Nephron (organoid): ENCODE data around the gene GLIPR1L2.

Source experiments
- H3K27ac Mint-ChIP-seq, 3 experiments: 2 replicates each; pipeline ENCODE4 v1.8.0; 2020; ENCODE audit warnings: mixed read lengths in 3 of 3, mild to moderate bottlenecking in 2 of 3, moderate library complexity in 1 of 3
- H3K27me3 Mint-ChIP-seq: 2 replicates; pipeline ENCODE4 v1.8.0; 2021; ENCODE audit warnings: low read depth, mild to moderate bottlenecking, moderate library complexity, mixed read lengths
- H3K36me3 Mint-ChIP-seq: 2 replicates; pipeline ENCODE4 v1.8.0; 2020; ENCODE audit warnings: low read depth, mixed read lengths
- H3K4me1 Mint-ChIP-seq: 2 replicates; pipeline ENCODE4 v1.8.0; 2020; ENCODE audit warnings: mixed read lengths
- H3K4me3 Mint-ChIP-seq, 3 experiments: 2 replicates each; pipeline ENCODE4 v1.8.0; 2020; ENCODE audit warnings: mild to moderate bottlenecking in 3 of 3, mixed read lengths in 3 of 3, moderate library complexity in 2 of 3
- H3K9me3 Mint-ChIP-seq: 2 replicates; pipeline ENCODE4 v1.8.0; 2020; ENCODE audit warnings: mixed read lengths
- TF ChIP-seq, protein P1 (sequence below), 3 experiments: fragments of 200-600 bp; sonication (generic); IDR thresholded peaks; one replicate each; pipeline ENCODE4 v1.5.0; 2021; ENCODE audit warnings: antibody characterized with exemption in 3 of 3; ENCODE audit not compliant: unreplicated experiment in 3 of 3

GLIPR1L2 gene

DNA sequence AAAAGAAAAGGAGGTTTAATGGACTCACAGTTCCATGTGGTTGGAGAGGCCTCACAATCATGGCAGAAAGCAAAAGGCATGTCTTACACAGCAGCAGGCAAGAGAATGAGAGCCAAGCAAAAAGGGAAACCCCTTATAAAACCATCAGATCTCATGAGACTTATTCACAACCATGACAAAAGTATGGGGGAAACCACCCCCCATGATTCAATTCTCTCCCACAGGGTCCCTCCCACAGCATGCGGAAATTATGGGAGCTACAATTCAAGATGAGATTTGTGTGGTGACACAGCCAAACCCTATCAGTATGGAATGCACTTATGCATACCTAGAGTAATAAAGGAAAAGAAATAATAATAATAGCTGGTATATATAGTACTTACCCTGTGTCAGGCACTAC is 85.2 kb downstream of the GLIPR1L2 start:
- no peaks in the 10 kb centered on the region for H3K9me3 Mint-ChIP-seq
- no peak overlapping the region for H3K27ac Mint-ChIP-seq
- H3K4me1 Mint-ChIP-seq: peaks cover 9% of the 10 kb centered on the region
- H3K36me3 Mint-ChIP-seq: no peaks in the 10 kb centered on the region
- H3K4me3 Mint-ChIP-seq: no peak overlapping the region
- H3K27me3 Mint-ChIP-seq: no peaks in the 10 kb centered on the region
- TF ChIP-seq, protein P1, sequence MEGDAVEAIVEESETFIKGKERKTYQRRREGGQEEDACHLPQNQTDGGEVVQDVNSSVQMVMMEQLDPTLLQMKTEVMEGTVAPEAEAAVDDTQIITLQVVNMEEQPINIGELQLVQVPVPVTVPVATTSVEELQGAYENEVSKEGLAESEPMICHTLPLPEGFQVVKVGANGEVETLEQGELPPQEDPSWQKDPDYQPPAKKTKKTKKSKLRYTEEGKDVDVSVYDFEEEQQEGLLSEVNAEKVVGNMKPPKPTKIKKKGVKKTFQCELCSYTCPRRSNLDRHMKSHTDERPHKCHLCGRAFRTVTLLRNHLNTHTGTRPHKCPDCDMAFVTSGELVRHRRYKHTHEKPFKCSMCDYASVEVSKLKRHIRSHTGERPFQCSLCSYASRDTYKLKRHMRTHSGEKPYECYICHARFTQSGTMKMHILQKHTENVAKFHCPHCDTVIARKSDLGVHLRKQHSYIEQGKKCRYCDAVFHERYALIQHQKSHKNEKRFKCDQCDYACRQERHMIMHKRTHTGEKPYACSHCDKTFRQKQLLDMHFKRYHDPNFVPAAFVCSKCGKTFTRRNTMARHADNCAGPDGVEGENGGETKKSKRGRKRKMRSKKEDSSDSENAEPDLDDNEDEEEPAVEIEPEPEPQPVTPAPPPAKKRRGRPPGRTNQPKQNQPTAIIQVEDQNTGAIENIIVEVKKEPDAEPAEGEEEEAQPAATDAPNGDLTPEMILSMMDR (IDR thresholded peaks at IDR 0.05; ENCODE audit: unreplicated experiment in 3 of 3): no peak

DNA sequence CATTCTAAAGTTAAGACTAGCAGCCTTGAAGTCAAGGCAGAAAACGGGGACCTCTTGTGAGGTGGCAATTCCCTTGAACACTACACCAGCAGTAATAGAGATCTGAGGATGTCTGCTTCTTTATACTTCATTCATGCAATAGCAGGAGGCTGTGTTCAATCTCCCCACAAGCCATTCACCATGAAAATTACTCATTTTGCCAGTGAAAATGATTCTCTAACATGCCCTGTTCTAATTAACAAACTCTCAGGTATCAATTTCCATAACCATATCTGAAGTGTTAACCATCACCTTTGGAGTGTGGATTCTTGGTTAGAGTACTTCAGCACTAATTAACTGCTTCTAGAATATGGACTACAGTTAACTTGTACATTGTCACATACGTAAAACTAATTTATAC is 86.2 kb downstream of the GLIPR1L2 start:
- no peaks in the 10 kb centered on the region for H3K36me3 Mint-ChIP-seq

DNA sequence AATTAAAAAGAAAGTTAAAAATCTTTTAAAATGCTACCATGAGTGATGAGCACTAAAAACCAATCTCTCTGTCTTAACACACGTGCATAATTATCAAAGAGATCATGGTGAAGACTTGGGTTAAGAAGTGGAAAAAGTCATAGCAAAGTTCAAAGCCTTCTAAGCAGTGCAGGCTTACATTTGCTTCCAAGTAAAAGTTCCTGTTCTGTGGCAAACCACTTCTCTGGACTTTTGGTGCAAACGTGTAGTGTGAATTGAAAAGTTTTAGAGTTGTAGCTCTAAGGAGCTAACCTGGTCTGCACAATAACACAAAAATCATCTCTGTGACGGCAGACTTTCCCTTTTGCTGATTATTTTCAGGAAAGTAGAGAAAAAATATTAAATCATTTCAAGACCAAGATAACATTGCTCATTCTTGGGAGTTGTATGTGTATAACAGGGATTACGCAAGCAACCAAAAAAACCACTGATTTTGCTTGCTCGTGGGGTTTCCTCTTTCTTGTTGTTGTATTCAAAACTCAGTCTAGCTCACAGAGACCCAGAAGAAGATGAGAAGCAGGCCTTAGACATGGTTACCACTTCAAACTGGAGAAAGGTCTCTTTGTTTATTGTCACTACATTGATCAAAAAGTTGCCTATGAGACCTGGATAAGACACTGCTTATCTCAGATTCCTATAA is 87.4 kb downstream of the GLIPR1L2 start:
- Mint-ChIP-seq H3K27ac (no peak overlapping the region), H3K27me3 (no peaks in the 10 kb centered on the region), H3K4me1 (peaks cover 24% of the 10 kb centered on the region), H3K4me3 (no peak overlapping the region), H3K36me3 (no peaks in the 10 kb centered on the region), H3K9me3 (no peaks in the 10 kb centered on the region)
- TF ChIP-seq, protein P1 (IDR thresholded peaks at IDR 0.05; ENCODE audit: unreplicated experiment in 3 of 3): no peak

More for the DNA sequence above, 86.2 kb downstream of the GLIPR1L2 start:
- Mint-ChIP-seq H3K27me3 (no peaks in the 10 kb centered on the region), H3K27ac (no peak overlapping the region), H3K9me3 (no peaks in the 10 kb centered on the region), H3K4me3 (no peak overlapping the region), H3K4me1 (peaks cover 19% of the 10 kb centered on the region)
- TF ChIP-seq, protein P1 (IDR thresholded peaks at IDR 0.05; ENCODE audit: unreplicated experiment in 3 of 3): no peak

DNA sequence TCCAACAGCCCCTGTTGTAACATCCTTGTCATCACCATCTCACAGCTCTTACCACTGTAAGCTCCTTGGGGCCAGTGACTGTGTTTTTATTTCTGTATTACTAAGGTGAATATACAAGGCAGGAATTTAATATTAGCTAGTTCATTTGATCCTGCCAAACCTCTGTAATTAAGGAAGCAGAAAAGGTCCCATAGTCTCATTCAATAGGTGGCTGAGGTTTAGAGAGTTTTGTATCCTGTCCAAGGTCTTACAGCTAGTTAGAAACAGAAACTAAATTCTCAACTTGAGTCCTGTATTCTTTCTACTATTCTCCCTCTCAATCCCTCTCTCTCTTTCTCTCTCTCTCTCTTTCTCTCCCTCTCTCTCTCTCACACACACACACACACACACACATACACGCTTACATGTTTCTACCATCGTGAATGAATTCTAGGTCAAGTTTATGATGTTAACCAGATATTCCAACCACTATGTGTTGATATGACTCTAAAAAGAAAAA is 89.1 kb downstream of the GLIPR1L2 start:
- no peaks in the 10 kb centered on the region for H3K9me3 Mint-ChIP-seq
- no peaks in the 10 kb centered on the region for H3K27me3 Mint-ChIP-seq
- peaks cover 27% of the 10 kb centered on the region for H3K4me1 Mint-ChIP-seq
- no peaks in the 10 kb centered on the region for H3K36me3 Mint-ChIP-seq
- peak overlapping the region in 2 of 3 experiments; percentile 62 to 86 for H3K4me3 Mint-ChIP-seq
- TF ChIP-seq, protein P1 (IDR thresholded peaks at IDR 0.05; ENCODE audit: unreplicated experiment in 3 of 3): no peak
- H3K27ac Mint-ChIP-seq: peak overlapping the region; percentile 2 to 93 (median 84)

DNA sequence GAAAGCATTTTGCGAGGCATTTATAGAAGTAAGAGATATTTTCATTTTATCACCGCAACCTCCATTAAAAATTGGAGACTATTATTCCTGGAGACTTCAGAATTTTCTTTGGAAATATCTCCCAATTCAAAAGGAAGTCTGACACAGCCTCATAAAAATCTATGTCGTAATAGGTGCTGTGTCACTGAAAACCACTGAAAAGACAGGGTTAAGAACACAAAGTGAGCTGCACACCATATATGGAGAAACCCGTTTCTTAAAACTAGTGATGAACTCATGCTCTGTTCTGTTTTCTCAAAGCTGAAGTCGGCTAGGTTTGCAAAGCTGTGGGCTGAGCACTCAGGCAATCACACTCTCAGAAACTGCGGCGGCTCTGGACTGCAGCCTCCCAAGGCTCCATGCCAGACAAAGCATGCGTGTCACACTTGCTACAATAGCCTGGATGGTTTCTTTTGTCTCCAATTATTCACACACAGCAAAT is 89.6 kb downstream of the GLIPR1L2 start, which contains the start of gene GLIPR1:
GLIPR1 (plus strand) TSS at position 287 of the 481 bp plus-strand sequence; CDS start at position 413, 126 bp downstream.
- H3K4me3 Mint-ChIP-seq: peak within 1 kb of the TSS; percentile 56 to 86 (median 62)
- H3K27me3 Mint-ChIP-seq: no peaks in the 10 kb centered on the region
- H3K9me3 Mint-ChIP-seq: no peaks in the 10 kb centered on the region
- TF ChIP-seq, protein P1 (IDR thresholded peaks at IDR 0.05; ENCODE audit: unreplicated experiment in 3 of 3): no peak
- H3K36me3 Mint-ChIP-seq: no peaks in the 10 kb centered on the region
- H3K4me1 Mint-ChIP-seq: peaks cover 27% of the 10 kb centered on the region
- peak within 1 kb of the TSS; percentile 29 to 93 (median 84) for H3K27ac Mint-ChIP-seq
